Measurements from ENCODE around the gene TRRAP.
"Not testable (repeated sequence)": the region's sequence is repeated elsewhere in the genome, so short reads cannot be mapped to it uniquely, and the experiment has no call there.

The TRRAP gene

DNA sequence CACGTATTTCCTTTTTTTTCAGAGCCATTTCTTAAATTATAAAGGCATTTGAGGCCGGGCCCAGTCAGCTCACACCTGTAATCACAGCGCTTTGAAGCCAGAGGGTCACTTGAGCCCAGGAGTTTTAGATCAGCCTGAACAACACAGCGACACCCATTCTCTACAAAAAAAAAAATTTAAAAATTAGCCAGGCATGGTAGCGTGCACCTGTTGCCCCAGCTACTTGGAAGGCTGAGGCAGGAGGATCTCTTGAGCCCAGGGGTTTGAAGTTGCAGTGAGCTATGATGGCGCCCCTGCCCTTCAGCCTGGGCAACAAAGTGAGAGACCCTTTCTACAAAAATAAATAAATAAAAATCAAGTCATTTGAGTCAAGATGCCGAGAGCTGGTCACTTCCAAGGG is 11.6 kb upstream of the TRRAP start:
- no peak for DNase-seq (ENCODE audit: low spot score)

DNA sequence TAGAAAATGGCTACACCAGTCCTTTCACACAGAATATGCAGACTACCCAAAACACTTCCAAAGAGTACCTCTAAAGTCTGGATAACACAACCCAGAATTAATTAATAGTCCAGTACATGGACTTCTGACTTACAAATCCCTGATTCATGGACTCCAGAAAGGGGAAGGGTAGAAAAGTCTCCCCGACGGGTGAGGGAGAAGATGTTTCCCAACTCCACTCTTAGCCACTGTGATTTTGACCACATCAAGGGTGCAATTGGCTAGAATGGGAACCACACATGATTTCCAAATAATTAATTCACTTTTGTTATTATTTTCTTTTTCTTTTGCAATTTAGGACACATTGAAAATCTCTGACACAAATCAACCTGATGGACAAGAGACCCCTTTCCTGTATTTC is 9.9 kb upstream of the TRRAP start:
- no peak for DNase-seq (ENCODE audit: low spot score)

DNA sequence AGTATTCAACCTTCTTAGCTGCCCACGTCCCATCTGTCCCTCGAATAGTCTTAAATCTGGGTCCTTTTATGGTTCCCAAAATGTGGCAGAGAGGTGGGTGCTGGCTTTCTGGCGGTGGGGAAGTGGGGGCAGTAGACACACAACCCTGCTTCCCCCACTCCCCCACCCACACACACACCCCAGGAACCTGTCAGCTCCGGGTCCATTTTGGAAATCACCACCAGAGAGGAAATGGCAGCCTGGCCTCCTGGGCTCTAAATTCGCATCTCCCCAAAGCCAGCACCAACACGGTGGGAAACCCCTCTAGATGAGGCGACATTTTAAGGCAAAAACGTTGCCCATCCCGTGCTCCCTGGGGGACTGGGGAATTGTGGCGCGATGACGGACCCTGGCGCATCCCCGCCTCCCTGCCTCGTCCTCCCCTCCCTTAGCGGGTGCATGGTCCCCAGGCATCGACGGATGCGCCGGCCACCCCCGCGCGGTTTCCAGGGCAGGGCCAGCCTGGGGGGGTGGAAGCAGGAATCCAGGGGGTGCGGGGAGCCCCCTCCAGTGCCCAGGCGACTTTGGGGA is 9.2 kb upstream of the TRRAP start:
- no peak for DNase-seq (ENCODE audit: low spot score)

DNA sequence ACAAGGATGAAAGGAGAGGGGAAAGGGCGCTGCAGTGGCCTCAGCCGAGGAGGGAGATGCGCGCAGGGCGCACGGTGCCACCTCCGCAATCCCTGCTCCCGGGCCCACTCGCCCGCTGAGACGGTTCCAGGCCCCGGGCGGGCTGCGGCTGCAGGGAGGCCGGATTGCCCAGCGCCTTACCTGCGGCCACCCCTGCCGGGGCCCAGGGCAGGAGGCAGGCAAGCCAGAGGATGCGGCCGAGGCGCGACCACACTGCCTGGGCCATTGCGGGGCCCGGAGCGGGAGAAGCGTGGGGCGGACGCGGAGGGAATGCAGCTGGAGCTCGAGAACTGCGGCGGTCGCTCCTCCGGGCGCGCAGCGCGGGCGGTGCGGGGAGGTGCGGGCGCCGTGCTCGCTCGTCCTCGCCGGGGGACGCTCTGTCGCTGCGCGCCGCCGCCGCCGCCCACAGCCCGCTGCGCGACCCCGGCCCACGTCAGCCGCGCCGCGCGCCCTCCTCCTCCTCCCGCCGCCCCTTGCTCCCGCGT is 8.7 kb upstream of the TRRAP start, which contains the start of gene TMEM130:
TSS of gene TMEM130 (minus strand) at position 418 of the 524 bp plus-strand sequence. CDS start at position 265, 153 bp downstream.
- no peak for DNase-seq (ENCODE audit: low spot score)

DNA sequence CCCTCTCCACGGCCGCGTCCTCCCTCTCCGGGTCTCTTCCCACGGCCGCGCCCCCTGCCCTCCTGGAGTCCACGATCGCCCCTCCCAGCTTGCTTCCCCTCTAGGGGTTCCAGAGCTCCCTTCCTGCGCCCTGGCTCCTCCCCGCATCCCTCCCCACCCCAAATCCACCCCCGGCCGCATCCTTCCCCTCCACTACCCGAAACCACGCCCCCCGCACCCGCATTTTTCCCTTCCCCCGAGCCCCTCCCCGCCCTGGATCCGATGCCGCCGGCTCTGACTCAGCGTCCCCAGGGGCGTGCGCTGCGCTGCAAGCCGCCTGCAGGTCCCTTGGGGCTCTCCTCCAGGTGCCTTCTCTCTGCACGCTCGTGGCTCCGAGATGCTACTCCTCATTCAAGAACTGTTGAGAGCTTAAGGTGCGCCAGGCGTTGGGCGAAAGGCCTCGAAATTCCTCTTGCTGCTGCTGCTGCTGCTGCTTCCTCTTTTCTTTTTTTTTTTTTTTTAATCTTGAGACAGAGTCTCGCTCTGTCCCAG is 8.1 kb upstream of the TRRAP start:
- DNase-seq (ENCODE audit: low spot score) = peak; percentile 78

DNA sequence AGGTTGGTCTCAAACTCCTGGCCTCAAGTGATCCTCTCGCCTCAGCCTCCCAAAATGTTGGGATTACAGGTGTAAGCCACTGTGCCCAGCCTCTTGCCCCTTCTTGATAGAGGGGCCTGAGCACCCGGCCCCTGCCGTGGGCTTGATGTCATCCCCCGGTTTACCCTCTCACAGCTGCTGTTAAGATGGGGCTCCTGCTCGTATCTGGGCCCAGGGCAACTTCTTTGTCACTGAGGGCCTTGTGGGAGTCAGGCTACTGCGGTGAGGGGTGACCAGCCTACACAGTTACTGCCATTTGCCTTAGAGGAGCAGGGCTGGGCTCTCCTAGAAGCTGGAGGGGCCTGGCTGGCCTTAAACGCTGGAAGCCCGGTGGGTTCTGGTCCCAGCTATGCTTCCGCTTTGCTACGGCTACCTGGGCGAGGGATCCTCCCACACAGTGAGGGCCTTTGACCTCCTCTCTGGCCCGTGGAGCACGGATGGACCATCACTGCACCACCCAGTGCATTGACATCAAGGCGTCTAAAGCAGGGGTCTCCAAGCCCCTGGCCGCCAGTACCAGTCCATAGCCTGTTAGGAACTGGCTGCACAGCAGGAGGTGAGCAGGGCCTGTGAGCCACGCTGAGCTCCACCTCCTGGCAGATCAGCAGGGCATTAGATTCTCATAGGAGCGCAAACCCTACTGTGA is 7.4 kb upstream of the TRRAP start:
- no peak for DNase-seq (ENCODE audit: low spot score)

DNA sequence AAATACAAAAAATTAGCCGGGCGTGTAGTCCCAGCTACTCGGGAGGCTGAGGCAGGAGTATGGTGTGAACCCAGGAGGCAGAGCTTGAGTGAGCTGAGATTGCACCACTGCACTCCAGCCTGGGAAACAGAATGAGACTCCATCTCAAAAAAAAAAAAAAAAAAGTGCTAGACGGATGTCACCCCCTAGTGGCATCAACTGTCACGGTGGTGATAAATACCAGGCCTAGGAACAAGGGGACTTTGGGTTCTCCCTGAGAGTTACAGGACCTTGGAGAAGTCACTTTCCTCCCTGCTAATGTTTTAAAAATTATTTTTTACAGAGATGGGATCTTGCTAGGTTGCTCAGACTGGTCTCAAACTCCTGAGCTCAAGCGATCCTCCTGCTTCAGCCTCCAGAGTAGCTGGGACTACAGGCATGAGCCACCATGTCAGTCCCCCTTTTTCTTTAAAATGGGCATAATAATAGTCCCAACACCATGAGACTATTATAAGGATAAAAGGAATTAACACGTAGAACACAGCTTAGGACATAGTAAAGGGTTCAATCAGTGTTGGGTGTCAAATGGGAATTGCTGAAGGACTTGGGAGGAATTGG is 5.9 kb upstream of the TRRAP start:
- no peak for DNase-seq (ENCODE audit: low spot score)

DNA sequence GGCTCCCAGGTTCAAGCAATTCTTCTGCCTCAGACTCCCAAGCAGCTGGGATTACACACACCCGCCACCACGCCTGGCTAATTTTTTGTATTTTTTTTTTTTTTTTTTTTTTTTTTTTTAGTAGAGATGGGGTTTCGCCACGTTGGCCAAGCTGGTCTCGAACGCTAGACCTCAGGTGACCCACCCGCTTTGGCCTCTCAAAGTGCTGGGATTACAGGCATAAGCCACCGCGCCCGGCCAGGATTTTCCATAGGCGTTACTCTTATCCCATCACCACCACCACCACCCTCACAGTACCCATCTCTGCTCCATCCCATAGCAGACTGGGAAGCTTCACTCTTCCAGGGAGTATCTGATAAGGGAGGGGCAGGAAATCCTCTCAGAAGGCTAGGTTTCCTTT is 4.7 kb upstream of the TRRAP start:
- DNase-seq (ENCODE audit: low spot score) = not testable (repeated sequence)

DNA sequence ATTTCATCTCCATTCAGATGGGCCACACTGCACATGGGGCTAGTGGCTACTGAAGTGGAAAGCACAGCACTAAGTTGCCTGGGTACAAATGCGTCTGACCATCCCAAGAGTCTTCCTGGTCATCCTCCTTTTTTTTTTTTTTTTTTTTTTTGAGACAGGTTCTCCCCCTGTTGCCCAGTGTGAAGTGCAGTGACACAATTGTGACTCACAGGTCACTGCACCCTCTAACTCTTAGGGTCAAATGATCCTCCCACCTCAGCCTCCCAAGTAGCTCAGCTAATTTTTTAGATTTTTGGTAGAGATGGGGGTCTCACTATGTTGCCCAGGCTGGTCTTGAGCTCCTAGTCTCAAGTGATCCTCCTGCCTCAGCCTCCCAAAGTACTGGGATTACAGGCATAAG is 3.4 kb upstream of the TRRAP start:
- DNase-seq (ENCODE audit: low spot score) = no peak

DNA sequence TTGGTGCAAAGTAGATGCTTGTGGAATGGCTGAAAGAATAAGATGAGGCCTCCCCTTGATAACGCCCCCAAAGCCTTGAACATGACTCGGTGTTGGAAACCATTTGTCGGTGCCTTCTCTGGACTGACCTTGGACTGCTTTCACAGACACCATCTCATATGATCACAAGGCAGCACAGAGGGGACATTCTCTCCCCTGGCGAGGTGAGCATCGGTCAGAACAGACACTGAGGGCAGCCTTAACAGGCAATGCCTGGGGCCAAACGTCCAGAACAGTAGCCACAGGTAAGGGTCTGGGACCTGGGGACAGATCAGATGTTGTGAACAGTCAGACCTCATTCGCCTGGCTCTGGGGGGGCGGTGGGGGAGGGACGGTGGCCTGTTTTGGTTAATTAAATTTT is 2.8 kb upstream of the TRRAP start:
- no peak for DNase-seq (ENCODE audit: low spot score)

DNA sequence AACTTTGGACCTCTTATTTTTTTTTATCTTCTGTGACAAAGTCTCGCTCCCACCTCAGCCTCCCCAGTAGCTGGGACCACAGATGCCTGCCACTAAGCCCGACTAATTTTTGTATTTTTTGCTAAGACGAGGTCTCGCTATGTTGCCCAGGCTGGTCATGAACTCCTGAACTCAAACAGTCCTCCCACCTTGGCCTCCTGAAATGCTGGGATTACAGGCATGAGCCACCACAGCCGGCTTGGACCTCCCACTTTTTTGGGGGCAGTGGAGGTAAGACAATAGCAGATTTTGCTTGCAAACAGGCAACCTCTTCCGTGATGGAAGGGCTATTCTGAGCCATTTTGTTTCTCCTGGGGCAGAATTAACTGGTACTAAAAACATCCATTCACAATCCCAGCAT is 1.2 kb upstream of the TRRAP start:
- no peak for DNase-seq (ENCODE audit: low spot score)

DNA sequence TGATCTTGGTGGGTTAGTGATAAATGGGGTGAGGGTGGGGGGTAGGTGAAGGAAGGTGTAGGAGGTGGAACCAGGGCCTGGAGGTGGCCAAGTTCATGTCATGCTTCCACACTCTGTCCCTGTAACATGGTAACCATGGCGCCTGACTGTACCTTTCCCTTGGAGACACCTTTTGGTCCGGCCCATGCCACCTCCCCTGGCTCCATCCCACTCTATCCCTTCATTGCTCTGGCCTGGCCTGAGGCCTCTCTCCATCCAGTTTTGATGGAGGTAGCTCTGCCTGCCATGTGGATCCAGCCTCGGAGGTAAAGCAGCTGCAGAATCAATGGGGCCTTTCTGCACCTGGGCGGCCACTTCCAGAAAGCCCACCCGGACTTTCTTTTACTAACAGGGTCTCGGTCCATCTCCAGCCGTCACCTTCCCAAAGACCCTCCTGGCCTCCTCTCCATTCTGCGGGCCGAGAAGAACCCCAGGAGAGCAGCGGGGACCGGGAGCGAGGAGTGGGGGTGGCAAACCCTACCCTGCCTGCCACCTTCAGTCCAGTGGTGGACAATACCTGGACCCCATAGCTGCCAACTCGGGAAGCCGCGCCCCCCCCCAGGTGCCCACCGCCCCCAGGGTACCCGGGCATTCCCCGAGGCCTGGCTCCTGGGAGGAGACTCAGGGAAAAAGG is 504 bp upstream of the TRRAP start:
- DNase-seq (ENCODE audit: low spot score) = no peak

DNA sequence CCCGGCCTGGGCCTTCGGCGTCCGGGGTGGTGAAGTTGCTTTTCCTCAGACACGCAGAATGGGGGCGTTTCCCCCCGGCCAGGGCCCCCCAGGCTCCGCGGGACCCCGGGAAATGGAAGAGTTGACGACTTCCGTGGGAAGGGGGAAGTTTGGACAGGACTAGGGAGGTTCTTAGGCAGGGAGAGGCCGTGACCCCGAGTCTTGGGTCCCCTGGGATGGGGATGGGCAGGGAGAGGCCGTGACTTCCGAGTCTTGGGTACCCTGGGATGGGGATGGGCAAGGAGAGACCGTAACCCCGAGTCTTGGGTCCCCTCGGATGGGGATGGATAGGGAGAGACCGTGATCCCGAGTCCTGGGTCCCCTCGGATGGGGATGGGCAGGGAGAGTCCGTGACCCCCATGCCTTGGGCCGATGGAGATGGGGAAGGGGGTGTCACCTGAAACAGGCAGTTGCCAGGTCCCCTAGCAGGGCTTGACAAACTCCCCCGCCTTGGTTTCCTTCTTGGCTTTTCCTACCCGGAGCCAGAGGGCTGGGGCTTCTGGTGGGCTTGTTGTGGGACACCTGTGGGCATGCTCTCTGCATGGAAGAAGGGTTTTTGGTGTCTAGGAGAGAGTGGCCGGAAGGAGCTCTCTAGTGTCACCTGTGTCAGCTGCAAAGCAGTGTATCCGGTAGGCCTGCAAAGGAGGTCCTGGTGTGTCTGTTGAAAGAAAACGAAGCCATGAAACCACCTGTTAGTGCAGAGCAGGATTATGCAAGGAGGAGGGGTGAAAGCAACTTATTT is 1.1 kb downstream of the TRRAP start:
- DNase-seq (ENCODE audit: low spot score) = no peak

DNA sequence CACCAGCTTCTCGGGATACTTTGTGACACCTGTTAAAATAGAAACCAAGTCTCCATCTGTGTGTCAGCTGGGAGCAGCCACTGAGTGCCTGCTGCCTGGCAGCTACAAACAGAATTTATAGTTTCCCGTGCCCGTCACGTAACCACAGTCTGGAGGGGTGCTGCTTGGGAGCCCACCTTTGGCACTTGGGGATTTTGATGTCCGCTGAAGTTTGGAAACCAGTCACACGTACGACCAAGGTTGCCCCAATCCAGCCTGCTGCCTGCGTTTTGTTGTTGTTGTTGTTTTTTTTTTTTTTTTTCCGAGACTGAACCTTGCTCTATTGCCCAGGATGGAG is 1.6 kb downstream of the TRRAP start:
- no peak for DNase-seq (ENCODE audit: low spot score)

DNA sequence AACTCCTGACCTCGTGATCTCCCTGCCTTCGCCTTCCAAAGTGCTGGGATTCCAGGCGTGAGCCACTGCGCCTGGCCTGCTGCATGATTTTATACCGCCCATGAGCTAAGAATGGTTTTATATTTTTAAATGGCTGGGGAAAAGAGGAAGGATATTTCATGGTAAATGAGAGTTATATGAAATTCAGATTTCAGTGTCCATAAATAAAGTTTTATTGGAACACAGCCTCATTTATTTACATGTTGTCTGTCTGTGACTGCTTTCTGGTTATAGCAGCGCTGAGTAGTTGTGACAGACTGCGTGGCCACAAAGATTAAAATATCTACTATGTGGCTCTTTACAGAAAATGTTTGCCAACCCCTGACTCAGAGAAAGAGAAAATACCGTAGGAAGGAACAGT is 2.2 kb downstream of the TRRAP start:
- DNase-seq (ENCODE audit: low spot score) = no peak

DNA sequence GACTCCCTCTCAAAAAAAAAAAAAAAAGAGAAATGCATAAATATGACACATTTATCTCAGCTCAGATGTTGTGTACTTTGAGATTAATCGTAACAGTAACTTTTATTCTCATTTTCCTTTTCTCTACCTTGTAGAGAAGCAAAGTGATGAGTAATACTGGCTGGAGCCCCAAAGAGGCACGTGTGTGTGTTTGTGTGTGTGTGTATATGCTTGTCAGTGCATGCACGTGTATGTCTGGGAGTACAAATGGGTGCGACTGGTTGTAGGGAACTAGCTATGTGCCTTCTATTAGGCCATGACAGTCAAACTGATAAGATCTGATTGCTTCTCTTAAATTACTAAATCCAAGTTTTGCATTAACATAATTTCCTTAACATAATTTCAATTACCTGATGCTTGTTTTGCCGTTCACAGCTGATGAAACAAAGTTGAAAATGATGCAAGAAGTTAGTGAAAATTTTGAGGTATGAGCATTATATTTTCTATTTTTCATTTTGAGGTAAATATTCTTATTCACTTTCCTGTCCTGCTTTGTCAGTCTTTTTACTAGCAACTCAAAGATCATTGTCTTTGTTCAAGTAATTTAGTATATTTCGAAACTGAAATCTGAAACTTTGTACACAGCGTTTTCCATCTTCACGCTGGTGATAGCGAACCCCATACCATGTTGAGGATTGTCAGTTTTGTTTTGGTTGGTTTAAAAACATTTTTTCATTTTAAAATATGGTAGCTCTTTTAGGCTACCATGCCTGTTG is 3.4 kb downstream of the TRRAP start:
- DNase-seq (ENCODE audit: low spot score) = no peak

DNA sequence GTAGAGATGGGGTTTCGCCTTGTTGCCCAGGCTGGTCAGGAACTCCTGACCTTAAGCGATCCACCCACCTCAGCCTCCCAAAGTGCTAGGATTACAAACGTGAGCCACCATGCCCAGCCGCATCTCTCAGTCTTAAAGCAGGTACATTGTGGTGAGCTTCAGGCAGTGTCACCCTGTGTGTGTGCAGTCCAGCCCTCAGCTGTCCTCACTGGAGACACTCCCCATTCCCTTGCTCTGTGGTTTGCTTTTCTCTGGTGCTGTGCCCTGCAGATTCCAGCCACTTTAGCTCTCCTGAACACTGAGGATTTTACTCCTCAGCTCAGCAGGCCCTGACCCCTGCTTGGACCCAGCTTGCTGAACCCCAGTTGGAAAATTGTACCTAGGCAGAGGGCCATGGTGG is 6.1 kb downstream of the TRRAP start:
- no peak for DNase-seq (ENCODE audit: low spot score)

DNA sequence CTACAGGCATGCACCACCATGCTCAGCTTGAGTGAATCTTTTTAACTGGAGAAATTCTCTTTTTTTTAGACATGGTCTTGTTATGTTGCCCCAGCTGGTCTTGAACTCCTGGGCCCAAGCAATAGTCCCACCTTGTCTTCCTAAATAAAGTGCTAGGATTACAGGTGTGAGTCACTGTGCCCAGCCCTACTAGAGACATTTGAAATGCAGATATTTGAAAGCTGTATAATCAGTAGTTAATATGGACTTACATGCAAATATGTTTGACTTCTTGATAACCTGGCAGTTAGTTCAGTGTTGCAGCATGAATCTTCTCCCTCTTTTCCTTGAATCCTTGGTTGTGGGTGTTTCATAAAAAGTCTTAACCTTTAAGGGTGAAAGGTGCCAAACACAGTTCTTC is 8.7 kb downstream of the TRRAP start:
- no peak for DNase-seq (ENCODE audit: low spot score)

DNA sequence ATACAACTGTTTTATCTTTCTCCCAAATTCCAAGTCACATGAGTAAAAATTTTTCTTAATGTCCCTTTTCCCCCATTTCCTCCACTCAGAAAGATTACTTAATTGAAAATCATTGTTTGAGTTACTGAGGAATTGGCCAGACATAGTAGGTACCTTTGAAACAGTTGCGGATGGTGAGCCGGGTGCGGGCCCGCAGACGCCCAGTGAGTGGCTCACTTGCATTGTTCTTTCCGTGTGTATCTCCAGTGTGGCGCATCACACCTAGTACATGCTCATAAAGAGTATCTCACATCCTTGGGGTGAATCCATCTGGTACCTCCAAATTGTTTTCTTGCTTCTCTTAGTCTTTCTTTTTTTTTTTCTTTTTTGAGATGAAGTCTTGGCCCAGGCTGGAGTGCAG is 14.3 kb downstream of the TRRAP start:
- DNase-seq (ENCODE audit: low spot score) = no peak

DNA sequence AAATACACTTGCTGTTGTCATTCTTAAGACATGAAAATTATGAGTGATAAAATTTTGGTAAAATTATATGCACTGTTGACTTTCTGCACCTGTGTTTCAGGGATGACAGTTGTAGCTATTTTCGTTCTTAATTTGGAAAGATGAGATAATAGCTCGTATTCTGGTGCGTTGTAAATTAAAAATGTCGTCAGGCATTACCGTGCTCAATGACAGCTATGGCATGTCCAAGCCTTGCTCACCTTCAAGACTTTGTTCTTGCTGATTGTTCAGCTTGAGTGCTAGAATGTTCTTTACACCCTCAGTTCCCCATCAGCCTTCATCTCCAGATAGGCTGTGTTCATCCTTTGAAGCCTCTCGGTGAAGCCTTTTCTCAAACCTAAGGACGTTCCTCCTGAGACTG is 21.5 kb downstream of the TRRAP start:
- no peak for DNase-seq (ENCODE audit: low spot score)

DNA sequence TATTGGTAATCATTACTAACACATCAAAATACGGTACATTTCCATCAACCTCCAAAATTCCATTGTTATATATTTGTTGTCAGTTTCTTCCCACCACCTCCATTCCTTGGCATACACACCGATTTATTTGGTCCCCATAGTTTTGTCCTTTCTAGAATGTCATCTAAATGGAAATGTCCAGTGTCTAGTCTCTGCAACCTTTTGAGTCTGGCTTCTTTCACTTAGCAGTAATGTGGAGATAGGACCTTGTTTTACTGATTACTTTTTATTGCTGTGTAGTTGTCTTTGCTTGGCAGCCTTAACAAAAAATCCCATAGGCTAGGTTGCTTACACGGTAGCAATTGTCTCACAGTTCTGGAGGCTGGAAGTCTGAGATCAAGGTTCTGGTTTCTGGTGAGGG is 22.5 kb downstream of the TRRAP start:
- no peak for DNase-seq (ENCODE audit: low spot score)
